Muscle layer of colon (tissue), 2 donors: ENCODE results near the gene REXO2.

Experiments
- H3K27ac ChIP-seq: one replicate; pipeline ENCODE4 v1.7.0; 2013; ENCODE audit warnings: low read depth, mild to moderate bottlenecking, low read length, moderate library complexity
- H3K27me3 ChIP-seq, 2 donors: one replicate each; pipeline ENCODE4 v1.7.0; 2013; ENCODE audit warnings: low read length in 2 of 2, mild to moderate bottlenecking in 2 of 2; ENCODE audit not compliant: insufficient read depth in 2 of 2, control insufficient read depth in 1 of 2
- H3K36me3 ChIP-seq: one replicate; pipeline ENCODE4 v1.7.0; 2013; ENCODE audit warnings: mild to moderate bottlenecking, low read length; ENCODE audit not compliant: insufficient read depth
- H3K4me1 ChIP-seq: one replicate; pipeline ENCODE4 v1.7.0; 2013; ENCODE audit warnings: mild to moderate bottlenecking, low read length; ENCODE audit not compliant: insufficient read depth
- H3K4me3 ChIP-seq, 2 donors: one replicate each; pipeline ENCODE4 v1.7.0; 2013; ENCODE audit warnings: low read length in 2 of 2, low read depth in 1 of 2, mild to moderate bottlenecking in 1 of 2, moderate library complexity in 1 of 2
- H3K9ac ChIP-seq: one replicate; pipeline ENCODE4 v1.7.0; 2013; ENCODE audit warnings: low read length
- H3K9me3 ChIP-seq: one replicate; pipeline ENCODE4 v1.7.0; 2013; ENCODE audit warnings: mild to moderate bottlenecking, low read length
- donor health status: abdominal sarcoma.
- donor health status: Adenocarcinoma of cecum.

The REXO2 gene

GRCh38 chr11:114439229-114440120, at the start of gene REXO2:
Gene REXO2, plus strand, starts transcription at chr11:114439467. Its CDS starts 62 bp downstream, at chr11:114439529.
- peak within 1 kb of the TSS; percentile 86 for H3K27ac ChIP-seq
- H3K9ac ChIP-seq = peak within 1 kb of the TSS; percentile 71
- H3K9me3 ChIP-seq = no peaks in the 10 kb centered on the region
- H3K36me3 ChIP-seq = peaks cover 3% of the 10 kb centered on the region
- peak within 1 kb of the TSS; percentile 88 to 95 for H3K4me3 ChIP-seq
- no peaks in the 10 kb centered on the region for H3K27me3 ChIP-seq
- H3K4me1 ChIP-seq = peaks cover 18% of the 10 kb centered on the region

- Histone ChIP-seq H3K27me3 (no peaks in the 10 kb centered on the region), H3K9ac (no peak overlapping the region)
Observed at GRCh38 chr11:114392735-114393667, 46.3 kb upstream of the REXO2 start.

DNA sequence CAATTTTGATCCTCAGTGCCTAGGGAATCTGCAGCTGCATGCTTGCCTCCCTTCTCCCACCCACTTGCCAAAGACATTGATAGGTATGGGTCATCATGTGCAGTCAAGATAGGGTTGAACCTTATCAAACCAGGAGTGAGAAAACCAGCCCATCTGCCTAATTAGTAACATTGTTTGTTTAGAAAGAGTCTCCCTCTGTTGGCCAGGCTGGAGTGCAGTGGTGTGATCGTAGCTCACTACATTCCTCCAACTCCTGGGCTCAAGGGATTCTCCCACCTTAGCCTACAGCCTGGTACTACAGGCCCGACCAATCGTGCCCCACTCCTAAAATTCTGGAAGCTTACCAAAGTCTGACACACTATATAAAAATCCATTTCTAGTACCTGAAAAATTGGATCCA, 43.5 kb upstream of the REXO2 start:
- no peaks in the 10 kb centered on the region for H3K27me3 ChIP-seq
- no peak overlapping the region for H3K4me3 ChIP-seq
- H3K4me1 ChIP-seq = peaks cover 23% of the 10 kb centered on the region
- H3K27ac ChIP-seq = no peak overlapping the region
- H3K9me3 ChIP-seq = no peaks in the 10 kb centered on the region
- H3K36me3 ChIP-seq = no peaks in the 10 kb centered on the region
- H3K9ac ChIP-seq = no peak overlapping the region

More at GRCh38 chr11:114392735-114393667, 46.3 kb upstream of the REXO2 start:
- Histone ChIP-seq H3K27ac (no peak overlapping the region), H3K36me3 (no peaks in the 10 kb centered on the region), H3K9me3 (no peaks in the 10 kb centered on the region), H3K4me1 (peaks cover 7% of the 10 kb centered on the region), H3K4me3 (no peak overlapping the region)

DNA sequence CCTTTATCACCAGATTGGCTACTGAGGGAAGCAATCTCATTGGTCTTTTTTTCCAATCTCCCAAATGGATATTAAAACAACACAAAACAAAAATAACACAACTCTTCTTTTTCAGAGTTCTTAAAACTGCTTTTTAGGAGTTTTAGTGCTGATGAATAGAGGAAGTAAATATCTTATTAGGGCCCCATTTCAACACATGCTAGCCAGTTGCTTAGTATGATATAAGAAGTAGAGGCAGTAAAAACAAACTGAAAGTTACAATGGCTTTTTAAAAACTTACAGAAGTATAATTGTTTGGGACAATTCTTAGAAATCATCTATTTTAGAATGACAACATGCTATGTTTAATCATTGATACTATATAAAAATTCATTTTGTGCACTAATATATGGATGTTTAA, 42.4 kb upstream of the REXO2 start:
- Histone ChIP-seq H3K27me3 (no peaks in the 10 kb centered on the region), H3K27ac (no peak overlapping the region), H3K9ac (no peak overlapping the region), H3K4me3 (no peak overlapping the region), H3K36me3 (no peaks in the 10 kb centered on the region), H3K4me1 (peaks cover 27% of the 10 kb centered on the region), H3K9me3 (no peaks in the 10 kb centered on the region)

GRCh38 chr11:114397349-114397982, 41.8 kb upstream of the REXO2 start:
- no peak overlapping the region for H3K4me3 ChIP-seq
- no peak overlapping the region for H3K27ac ChIP-seq
- H3K9ac ChIP-seq = no peak overlapping the region
- peaks cover 29% of the 10 kb centered on the region for H3K4me1 ChIP-seq
- H3K36me3 ChIP-seq = no peaks in the 10 kb centered on the region
- no peaks in the 10 kb centered on the region for H3K27me3 ChIP-seq
- H3K9me3 ChIP-seq = no peaks in the 10 kb centered on the region

GRCh38 chr11:114398303-114398920, 40.9 kb upstream of the REXO2 start:
- no peak overlapping the region for H3K4me3 ChIP-seq
- peaks cover 29% of the 10 kb centered on the region for H3K4me1 ChIP-seq
- no peak overlapping the region for H3K9ac ChIP-seq
- no peak overlapping the region for H3K27ac ChIP-seq
- H3K27me3 ChIP-seq = no peaks in the 10 kb centered on the region
- H3K36me3 ChIP-seq = no peaks in the 10 kb centered on the region
- no peaks in the 10 kb centered on the region for H3K9me3 ChIP-seq

DNA sequence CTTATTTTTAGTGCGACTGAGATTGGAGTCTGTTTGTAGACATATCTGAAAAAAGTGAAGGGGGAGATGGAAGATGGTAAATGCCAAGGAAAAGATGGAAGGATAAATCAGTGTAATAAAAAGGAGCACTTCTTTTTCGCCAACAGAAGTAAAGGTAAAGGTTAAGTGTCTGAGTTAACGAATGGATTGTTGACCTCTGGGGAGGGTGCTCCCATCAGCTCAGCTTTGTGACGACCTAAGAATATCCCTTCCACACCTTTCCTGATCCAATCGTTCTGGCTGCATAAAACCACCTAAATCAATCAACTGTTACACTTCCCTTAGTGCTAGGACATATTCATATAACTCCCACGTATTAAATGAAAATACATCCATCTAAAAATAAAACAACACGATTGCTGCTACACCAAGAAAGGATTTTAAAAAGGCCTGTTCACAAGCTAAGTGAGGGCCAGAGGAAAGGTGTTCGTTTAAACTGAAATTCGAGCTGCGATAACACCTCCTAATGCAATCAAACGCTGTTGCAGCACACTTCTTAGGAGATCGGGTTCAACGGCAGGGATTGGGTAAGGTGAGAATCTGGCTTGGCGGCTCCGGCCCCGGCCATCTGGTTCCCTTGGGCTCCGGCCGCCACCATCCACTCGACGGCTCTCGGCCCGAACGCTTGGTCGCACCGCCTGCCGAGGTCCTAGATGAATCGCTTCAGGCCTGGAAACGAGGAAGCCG, 39.6 kb upstream of the REXO2 start:
- H3K4me1 ChIP-seq = peaks cover 37% of the 10 kb centered on the region
- no peaks in the 10 kb centered on the region for H3K36me3 ChIP-seq
- H3K9ac ChIP-seq = peak overlapping the region; percentile 98
- H3K27ac ChIP-seq = peak overlapping the region; percentile 56
- H3K4me3 ChIP-seq = peak overlapping the region; percentile 82 to 90
- H3K27me3 ChIP-seq = no peaks in the 10 kb centered on the region
- H3K9me3 ChIP-seq = no peaks in the 10 kb centered on the region

GRCh38 chr11:114400216-114400914, 38.9 kb upstream of the REXO2 start, which contains the start of the genes C11orf71 and RBM7:
Gene C11orf71, minus strand, starts transcription at chr11:114400511. Its CDS starts 180 bp downstream, at chr11:114400331.
Gene RBM7, plus strand, starts transcription at chr11:114400666. Its CDS starts 6 bp downstream, at chr11:114400672.
- Histone ChIP-seq H3K4me3 (peak within 1 kb of the TSS; percentile 82 to 90), H3K27me3 (no peaks in the 10 kb centered on the region), H3K9ac (peak within 1 kb of the TSS; percentile 98), H3K4me1 (peaks cover 43% of the 10 kb centered on the region), H3K9me3 (no peaks in the 10 kb centered on the region), H3K27ac (peak within 1 kb of the TSS; percentile 56), H3K36me3 (peaks cover 6% of the 10 kb centered on the region)

DNA sequence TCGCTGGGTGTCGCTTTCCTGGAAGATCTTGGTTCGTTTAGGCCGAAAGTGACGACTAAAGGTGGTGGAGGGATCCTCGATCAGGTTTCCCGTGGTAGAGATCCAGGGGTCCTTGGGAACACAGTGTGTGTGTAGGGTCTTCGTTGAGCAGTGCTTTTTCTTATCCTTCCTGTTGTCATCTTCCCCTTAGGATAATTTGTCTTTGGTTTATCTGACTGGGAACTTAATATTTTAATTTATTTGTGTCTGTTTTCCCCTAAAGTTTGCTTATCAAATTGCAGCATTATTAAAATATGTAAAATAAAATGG, 38.4 kb upstream of the REXO2 start:
- Histone ChIP-seq H3K27ac (peak overlapping the region; percentile 56), H3K4me1 (peaks cover 44% of the 10 kb centered on the region), H3K9ac (peak overlapping the region; percentile 98), H3K4me3 (peak overlapping the region; percentile 82 to 90), H3K36me3 (peaks cover 8% of the 10 kb centered on the region), H3K9me3 (no peaks in the 10 kb centered on the region), H3K27me3 (no peaks in the 10 kb centered on the region)

DNA sequence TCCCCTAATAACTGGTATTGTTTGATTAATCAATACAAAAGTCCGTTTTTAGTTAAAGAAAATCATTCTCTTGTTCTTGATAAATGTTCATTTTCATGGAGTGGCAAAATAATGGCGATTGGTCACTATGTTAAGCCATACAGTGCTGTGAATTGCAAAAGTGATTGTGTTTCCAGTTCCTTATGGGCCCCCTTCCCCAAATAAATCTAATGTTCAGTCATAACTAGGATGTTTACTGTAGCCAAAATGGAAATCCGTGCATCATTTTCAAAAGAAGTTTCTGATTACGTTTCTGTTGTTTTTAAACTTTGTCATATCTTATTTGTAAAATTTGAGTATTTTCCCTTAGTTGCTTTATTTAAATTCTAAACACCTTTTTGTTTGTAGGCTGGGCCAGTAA, 38.0 kb upstream of the REXO2 start:
- Histone ChIP-seq H3K36me3 (peaks cover 12% of the 10 kb centered on the region), H3K27ac (peak overlapping the region; percentile 56), H3K9ac (peak overlapping the region; percentile 98), H3K4me3 (peak overlapping the region; percentile 82 to 90), H3K9me3 (no peaks in the 10 kb centered on the region), H3K4me1 (peaks cover 44% of the 10 kb centered on the region), H3K27me3 (no peaks in the 10 kb centered on the region)
